A549 (cell line): ENCODE data around the gene MAPKAP1. TPM values are rescaled to one million over a fixed set of nuclear protein-coding genes. Genes with fewer than 3 reads are reported as not detected.

Source experiments
- ATAC-seq, 2 experiments: fragments of 200-7000 bp in 1 of 2; fragments of >200 bp in 1 of 2; cut with Nextera tagmentation in 1 of 2; cut with Tn5 transposase in 1 of 2; 3 replicates each; pipeline versions ENCODE4 v1.8.0 to v1.9.1; 2018 to 2020; ENCODE audit warnings: mild to moderate bottlenecking in 1 of 2, moderate library complexity in 1 of 2
- CTCF ChIA-PET: fragments of 300-600 bp; sonication (Branson Sonifier 250); formaldehyde crosslinking; extraction: SDS; loops from one replicate; lab custom pipeline; 2021; ENCODE audit warnings: antibody characterized with exemption, inconsistent platforms; lab: Yijun Ruan, JAX
- POLR2A ChIA-PET: fragments of 350-600 bp; formaldehyde crosslinking; extraction: SDS; loops from one replicate; lab custom pipeline; 2021; ENCODE audit warnings: antibody characterized with exemption, inconsistent platforms; lab: Yijun Ruan, JAX
- DNase-seq, 2 experiments: peaks; one replicate each; pipeline versions ENCODE4 v3.0.0 to v3.0.0-alpha.2; 2011 to 2016; ENCODE audit warnings: low read depth in 1 of 2, low spot score in 1 of 2
- FAIRE-seq: peaks from 2 replicates; lab custom pipeline; 2011; peaks lifted over from hg19 to GRCh38; lab: Jason Lieb, UNC
- H3K27ac ChIP-seq, 2 experiments: fragments of >200 bp; sonication (Bioruptor Twin); formaldehyde crosslinking; 3 replicates each; pipeline ENCODE4 v1.5.1; 2016 to 2017
- H3K4me1 ChIP-seq: fragments of >200 bp; sonication (Bioruptor Twin); formaldehyde crosslinking; 3 replicates; pipeline ENCODE4 v1.6.1; 2016
- H3K4me2 ChIP-seq: fragments of >200 bp; sonication (Bioruptor Twin); formaldehyde crosslinking; 3 replicates; pipeline ENCODE4 v1.6.1; 2016
- H3K4me3 ChIP-seq: fragments of >200 bp; sonication (Bioruptor Twin); formaldehyde crosslinking; 3 replicates; pipeline ENCODE4 v1.5.1; 2016
- H3K9me3 ChIP-seq: fragments of >200 bp; sonication (Bioruptor Twin); formaldehyde crosslinking; 3 replicates; pipeline ENCODE4 v1.6.1; 2016
- E2F6 ChIP-seq: IDR thresholded peaks from 2 replicates; pipeline ENCODE4 v1.6.1; 2012; ENCODE audit warnings: low read depth, borderline replicate concordance
- ELK1 ChIP-seq: fragments of 150-350 bp; IDR thresholded peaks from 2 replicates; pipeline ENCODE4 v1.6.1; 2014; ENCODE audit warnings: low read depth, mild to moderate bottlenecking, low read length
- ESRRA ChIP-seq: fragments of 150-350 bp; IDR thresholded peaks from 2 replicates; pipeline ENCODE4 v1.6.1; 2014; ENCODE audit warnings: mild to moderate bottlenecking, low read length, borderline replicate concordance
- FOXS1 ChIP-seq: fragments of 250-450 bp; sonication (Bioruptor Pico); IDR thresholded peaks from 2 replicates; pipeline ENCODE4 v1.5.0; 2020; ENCODE audit warnings: mild to moderate bottlenecking, moderate library complexity
- HES2 ChIP-seq: fragments of >200 bp; sonication (Bioruptor Twin); formaldehyde crosslinking; IDR thresholded peaks from 2 replicates; pipeline ENCODE4 v1.6.1; 2016
- HEYL ChIP-seq: fragments of 250-450 bp; sonication (Bioruptor Pico); IDR thresholded peaks from 2 replicates; pipeline ENCODE4 v1.8.0; 2021; ENCODE audit warnings: mild to moderate bottlenecking, moderate library complexity
- KDM5A ChIP-seq: fragments of 200-600 bp; sonication (generic); IDR thresholded peaks from 2 replicates; pipeline ENCODE4 v1.6.1; 2016; ENCODE audit warnings: antibody characterized with exemption, mild to moderate bottlenecking
- MAFK ChIP-seq: fragments of 450-650 bp; IDR thresholded peaks from 2 replicates; pipeline ENCODE4 v1.6.1; 2014; ENCODE audit not compliant: partially characterized antibody
- MAX ChIP-seq: IDR thresholded peaks from 2 replicates; pipeline ENCODE4 v1.6.1; 2012
- MAZ ChIP-seq: fragments of 150-350 bp; IDR thresholded peaks from 2 replicates; pipeline ENCODE4 v1.6.1; 2014; ENCODE audit warnings: antibody characterized with exemption, low read depth, low read length, borderline replicate concordance
- PBX3 ChIP-seq: IDR thresholded peaks from 2 replicates; pipeline ENCODE4 v1.6.1; 2012
- PHF8 ChIP-seq: fragments of 200-600 bp; sonication (generic); IDR thresholded peaks from 2 replicates; pipeline ENCODE4 v1.6.1; 2016; ENCODE audit warnings: low read depth, mild to moderate bottlenecking, antibody characterized with exemption, moderate library complexity, borderline replicate concordance
- POLR2A ChIP-seq: IDR thresholded peaks from 2 replicates; pipeline ENCODE4 v1.6.1; 2012; ENCODE audit warnings: mild to moderate bottlenecking, low read length
- POLR2AphosphoS2 ChIP-seq: conservative IDR thresholded peaks from 2 replicates; pipeline ENCODE4 v1.6.1; 2012; ENCODE audit warnings: low read length, improper control_type of control experiment, inconsistent platforms
- RARB ChIP-seq: fragments of 250-450 bp; sonication (Bioruptor Pico); IDR thresholded peaks from 2 replicates; pipeline ENCODE4 v1.8.0; 2021; ENCODE audit warnings: mild to moderate bottlenecking, moderate library complexity
- REST ChIP-seq: fragments of 200-600 bp; sonication (generic); IDR thresholded peaks from 2 replicates; pipeline ENCODE4 v1.6.1; 2016; ENCODE audit warnings: antibody characterized with exemption, mild to moderate bottlenecking, moderate library complexity
- RFX5 ChIP-seq: fragments of 450-650 bp; IDR thresholded peaks from 2 replicates; pipeline ENCODE4 v1.7.1; 2014; ENCODE audit warnings: antibody characterized with exemption, mild to moderate bottlenecking, moderate library complexity
- TP53 ChIP-seq: fragments of 250-450 bp; sonication (Bioruptor Pico); IDR thresholded peaks from 2 replicates; pipeline ENCODE4 v1.5.0; 2021; ENCODE audit warnings: mild to moderate bottlenecking, moderate library complexity
- ZFP36 ChIP-seq: fragments of 450-650 bp; IDR thresholded peaks from 2 replicates; pipeline ENCODE4 v1.6.1; 2014; ENCODE audit warnings: borderline replicate concordance; ENCODE audit not compliant: partially characterized antibody
- ZSCAN20 ChIP-seq: fragments of 250-450 bp; sonication (Bioruptor Pico); IDR thresholded peaks from 2 replicates; pipeline ENCODE4 v1.8.0; 2022; ENCODE audit warnings: mild to moderate bottlenecking, moderate library complexity
- WGBS: methylation state at CpG from one replicate; pipeline ENCODE4 v1.1.6; 2017; ENCODE audit errors: missing lambda C conversion rate; 5-methylcytosine and 5-hydroxymethylcytosine counted together
- polyA plus RNA-seq, 4 experiments: library from polyadenylated mRNA; depleted of rRNA in 3 of 4; stranded (reverse); fragments of >200 nt; fragmentation: RNase III in 1 of 4; extraction: RNeasy Plus Mini Kit Qiagen cat#74134 plus additional on column Dnase treatment in 1 of 4; gene quantifications; 2 replicates in 3 of 4; 3 replicates in 1 of 4; pipeline ENCODE4 v1.2.3, GENCODE V29; 2011 to 2017

MAPKAP1 gene
- polyA plus RNA-seq, 2 of the 4 experiments (the other 2 are of a cell fraction) = 49.9 to 119 TPM

- TF ChIP-seq PBX3 (no peak), MAZ (no peak)
These were observed 86.8 kb downstream of the MAPKAP1 start (continued) for GRCh38 chr9:125620216-125620615.

GRCh38 chr9:125617087-125617486 lies 89.9 kb downstream of the MAPKAP1 start:
- no peak for ATAC-seq
- no peak for TF ChIP-seq FOXS1
- no peak for TF ChIP-seq RFX5
- TF ChIP-seq HEYL (CRISPR knock-in tag) = no peak
- no peak for TF ChIP-seq ELK1
- no peak for FAIRE-seq
- Histone ChIP-seq H3K4me3 (no peak overlapping the region), H3K4me2 (no peak overlapping the region), H3K9me3 (no peaks in the 10 kb centered on the region), H3K4me1 (no peaks in the 10 kb centered on the region), H3K27ac (no peak overlapping the region)
- WGBS = 88% methylated on average over 5 of the region's 5 CpGs
- ChIA-PET POLR2A (no interaction called here), CTCF (no interaction called here)
- no peak for DNase-seq

- Histone ChIP-seq H3K4me2 (no peak overlapping the region), H3K4me3 (no peak overlapping the region), H3K9me3 (no peaks in the 10 kb centered on the region), H3K27ac (no peak overlapping the region), H3K4me1 (no peaks in the 10 kb centered on the region)
- POLR2A ChIA-PET = no interaction called here
- 89% methylated on average over 4 of the region's 4 CpGs for WGBS
- CTCF ChIA-PET = no interaction called here
- TF ChIP-seq ELK1 = no peak
- TF ChIP-seq ZSCAN20 (CRISPR knock-in tag) = no peak
- no peak for TF ChIP-seq RARB (CRISPR knock-in tag)
- no peak for TF ChIP-seq MAFK
- TF ChIP-seq ZFP36 = no peak
- TF ChIP-seq RFX5 = no peak
- no peak for TF ChIP-seq ESRRA
- TF ChIP-seq E2F6 = no peak
- no peak for TF ChIP-seq PHF8
- no peak for TF ChIP-seq KDM5A
- DNase-seq = no peak
- ATAC-seq = no peak
- no peak for FAIRE-seq
These were observed 93.9 kb downstream of the MAPKAP1 start for GRCh38 chr9:125613141-125613540.

- CTCF ChIA-PET = no interaction called here
These were observed 94.4 kb downstream of the MAPKAP1 start for GRCh38 chr9:125612616-125613015.

More at GRCh38 chr9:125612616-125613015, 94.4 kb downstream of the MAPKAP1 start:
- no peak overlapping the region for H3K4me2 ChIP-seq
- POLR2A ChIA-PET = no interaction called here
- ATAC-seq (no peak), FAIRE-seq (no peak), DNase-seq (no peak)
- no peaks in the 10 kb centered on the region for H3K4me1 ChIP-seq
- H3K4me3 ChIP-seq = no peak overlapping the region
- H3K27ac ChIP-seq = no peak overlapping the region
- no peaks in the 10 kb centered on the region for H3K9me3 ChIP-seq
- TF ChIP-seq TP53 (CRISPR knock-in tag) = no peak
- no peak for TF ChIP-seq POLR2A
- no peak for TF ChIP-seq REST
- no peak for TF ChIP-seq ZFP36
- TF ChIP-seq HES2 = no peak
- TF ChIP-seq POLR2AphosphoS2 = no peak
- no peak for TF ChIP-seq PHF8
- TF ChIP-seq MAX = no peak
